ENCODE measurements around the gene CDC6.
A peak's percentile ranks its signal among the peaks of the same experiment; 100 is the strongest.

The CDC6 gene

GRCh38 chr17:40341808-40342503 is 54.3 kb downstream of the CDC6 start:
- peak; percentile 35 for DNase-seq

GRCh38 chr17:40342504-40343218 is 55.0 kb downstream of the CDC6 start:
- DNase-seq: no peak

- no peak for DNase-seq
Observed at GRCh38 chr17:40343219-40344119, 55.8 kb downstream of the CDC6 start.

- DNase-seq: no peak
Observed at GRCh38 chr17:40344421-40345160, 56.9 kb downstream of the CDC6 start.

- DNase-seq: no peak
Observed at GRCh38 chr17:40345161-40345993, 57.7 kb downstream of the CDC6 start.

- DNase-seq: no peak
Observed at GRCh38 chr17:40345994-40346764, 58.5 kb downstream of the CDC6 start.

GRCh38 chr17:40346765-40347158 is 59.1 kb downstream of the CDC6 start:
- no peak for DNase-seq

- no peak for DNase-seq
Observed at GRCh38 chr17:40347319-40348135, 59.8 kb downstream of the CDC6 start.

- DNase-seq: no peak
Observed at GRCh38 chr17:40348136-40348504, 60.4 kb downstream of the CDC6 start.

- no peak for DNase-seq
Observed at GRCh38 chr17:40348562-40349476, 61.1 kb downstream of the CDC6 start.

GRCh38 chr17:40349477-40349894 is 61.8 kb downstream of the CDC6 start:
- DNase-seq: no peak

GRCh38 chr17:40349895-40350688 is 62.4 kb downstream of the CDC6 start:
- no peak for DNase-seq

- DNase-seq: no peak
Observed at GRCh38 chr17:40350689-40351358, 63.1 kb downstream of the CDC6 start.

GRCh38 chr17:40351359-40352236 is 63.9 kb downstream of the CDC6 start:
- no peak for DNase-seq

- DNase-seq: no peak
Observed at GRCh38 chr17:40352237-40352778, 64.6 kb downstream of the CDC6 start.

GRCh38 chr17:40352779-40353394 is 65.2 kb downstream of the CDC6 start:
- DNase-seq: no peak

Data from HCEC 1CT (cell line).